ENCODE data around the gene PHKA2. TPM values are rescaled to one million over a fixed set of nuclear protein-coding genes. Genes with fewer than 3 reads are reported as not detected.
"Not testable (repeated sequence)": the region's sequence is repeated elsewhere in the genome, so short reads cannot be mapped to it uniquely, and the experiment has no call there.

PHKA2 gene, protein sequence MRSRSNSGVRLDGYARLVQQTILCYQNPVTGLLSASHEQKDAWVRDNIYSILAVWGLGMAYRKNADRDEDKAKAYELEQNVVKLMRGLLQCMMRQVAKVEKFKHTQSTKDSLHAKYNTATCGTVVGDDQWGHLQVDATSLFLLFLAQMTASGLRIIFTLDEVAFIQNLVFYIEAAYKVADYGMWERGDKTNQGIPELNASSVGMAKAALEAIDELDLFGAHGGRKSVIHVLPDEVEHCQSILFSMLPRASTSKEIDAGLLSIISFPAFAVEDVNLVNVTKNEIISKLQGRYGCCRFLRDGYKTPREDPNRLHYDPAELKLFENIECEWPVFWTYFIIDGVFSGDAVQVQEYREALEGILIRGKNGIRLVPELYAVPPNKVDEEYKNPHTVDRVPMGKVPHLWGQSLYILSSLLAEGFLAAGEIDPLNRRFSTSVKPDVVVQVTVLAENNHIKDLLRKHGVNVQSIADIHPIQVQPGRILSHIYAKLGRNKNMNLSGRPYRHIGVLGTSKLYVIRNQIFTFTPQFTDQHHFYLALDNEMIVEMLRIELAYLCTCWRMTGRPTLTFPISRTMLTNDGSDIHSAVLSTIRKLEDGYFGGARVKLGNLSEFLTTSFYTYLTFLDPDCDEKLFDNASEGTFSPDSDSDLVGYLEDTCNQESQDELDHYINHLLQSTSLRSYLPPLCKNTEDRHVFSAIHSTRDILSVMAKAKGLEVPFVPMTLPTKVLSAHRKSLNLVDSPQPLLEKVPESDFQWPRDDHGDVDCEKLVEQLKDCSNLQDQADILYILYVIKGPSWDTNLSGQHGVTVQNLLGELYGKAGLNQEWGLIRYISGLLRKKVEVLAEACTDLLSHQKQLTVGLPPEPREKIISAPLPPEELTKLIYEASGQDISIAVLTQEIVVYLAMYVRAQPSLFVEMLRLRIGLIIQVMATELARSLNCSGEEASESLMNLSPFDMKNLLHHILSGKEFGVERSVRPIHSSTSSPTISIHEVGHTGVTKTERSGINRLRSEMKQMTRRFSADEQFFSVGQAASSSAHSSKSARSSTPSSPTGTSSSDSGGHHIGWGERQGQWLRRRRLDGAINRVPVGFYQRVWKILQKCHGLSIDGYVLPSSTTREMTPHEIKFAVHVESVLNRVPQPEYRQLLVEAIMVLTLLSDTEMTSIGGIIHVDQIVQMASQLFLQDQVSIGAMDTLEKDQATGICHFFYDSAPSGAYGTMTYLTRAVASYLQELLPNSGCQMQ
- 11.7 and 16.7 TPM in 2 replicates for total RNA-seq (2014; rRNA removed; shearing (Covaris generic))

DNA sequence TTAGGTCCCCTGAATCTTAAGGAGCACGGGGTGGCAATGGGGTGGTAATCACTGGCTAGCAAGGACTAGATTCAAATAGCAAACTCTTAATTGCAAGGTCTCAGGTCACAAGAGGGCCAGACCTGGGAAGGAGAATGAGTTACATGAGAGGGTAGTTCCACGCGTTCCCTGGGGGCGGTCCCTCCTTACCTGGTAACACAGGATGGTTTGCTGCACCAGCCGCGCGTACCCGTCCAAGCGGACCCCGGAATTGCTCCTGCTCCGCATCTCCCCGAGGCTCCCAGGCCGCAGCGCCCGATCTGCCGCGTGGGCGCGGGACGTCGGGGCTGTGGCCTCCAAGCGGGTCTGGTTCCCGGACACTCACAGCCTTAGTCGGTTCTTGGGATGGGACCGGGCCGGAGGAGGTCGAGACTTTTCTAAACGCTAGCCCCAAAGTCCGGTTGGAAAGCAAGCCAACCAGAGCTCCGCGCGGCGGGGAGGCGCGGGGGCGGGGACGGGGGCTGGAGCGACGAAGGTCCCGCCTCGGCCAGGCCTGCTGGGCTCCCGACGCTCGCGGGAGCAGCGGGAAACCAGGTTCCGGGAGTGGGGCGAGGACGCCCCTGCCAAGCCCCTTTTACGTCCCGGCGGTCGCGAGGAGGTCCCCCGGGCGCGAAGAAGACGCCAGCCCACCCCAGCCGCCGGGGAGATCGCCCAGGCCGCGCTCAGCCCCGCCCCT lies at the start of gene PHKA2:
TSS of gene PHKA2 (minus strand) at position 449 of the 715 bp plus-strand sequence. CDS start at position 267, 182 bp downstream.
- DNase-seq = no peak
- H3K36me3 ChIP-seq (replicated peaks; ENCODE audit: control insufficient read depth, insufficient read depth, low read length) = no peaks in the 10 kb centered on the region
- no peaks in the 10 kb centered on the region for H3K27me3 ChIP-seq (ENCODE audit: control insufficient read depth, insufficient read depth, low read length)
- peak within 1 kb of the TSS; percentile 72 for H3K4me3 ChIP-seq (ENCODE audit: insufficient read depth, low read depth, low read length)

DNA sequence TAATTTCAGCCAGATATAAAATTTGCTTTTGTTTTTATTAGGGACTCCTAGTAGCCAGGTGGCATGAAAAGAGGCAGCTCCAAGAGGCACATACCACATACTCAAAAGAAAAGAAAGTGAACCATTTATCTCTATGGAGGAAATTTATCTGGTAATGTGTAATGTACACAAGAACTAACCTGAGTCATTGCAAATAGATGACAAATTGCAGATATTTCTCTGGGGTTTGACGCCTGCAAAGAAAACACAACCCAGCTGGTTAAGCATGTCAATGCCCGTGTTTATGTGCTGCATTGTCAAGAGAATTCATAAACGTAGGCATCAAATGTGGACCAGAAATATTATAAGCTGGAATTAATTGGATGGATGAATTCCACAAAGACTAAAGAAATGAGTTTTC lies 46.9 kb upstream of the PHKA2 start:
- no peak overlapping the region for H3K4me3 ChIP-seq (ENCODE audit: insufficient read depth, low read depth, low read length)
- H3K27me3 ChIP-seq (ENCODE audit: control insufficient read depth, insufficient read depth, low read length) = no peaks in the 10 kb centered on the region
- DNase-seq = no peak
- H3K36me3 ChIP-seq (replicated peaks; ENCODE audit: control insufficient read depth, insufficient read depth, low read length) = no peaks in the 10 kb centered on the region

DNA sequence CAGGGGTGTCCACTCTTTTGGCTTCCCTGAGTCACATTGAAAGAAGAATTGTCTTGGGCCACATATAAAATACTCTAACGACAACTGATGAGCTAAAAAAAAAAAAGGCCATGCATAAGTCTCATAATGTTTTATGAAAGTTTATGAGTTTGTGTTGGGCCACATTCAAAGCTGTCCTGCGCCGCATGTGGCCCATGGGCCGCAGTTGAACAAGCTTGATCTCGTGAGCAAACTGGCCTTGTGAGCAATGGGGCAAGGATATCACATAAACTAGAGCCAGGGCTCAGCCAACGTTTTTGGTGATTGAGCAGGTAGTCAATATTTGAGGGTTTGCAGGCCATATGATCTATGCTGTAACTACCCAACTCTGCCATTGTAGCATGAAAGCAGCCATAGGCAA lies 44.6 kb upstream of the PHKA2 start:
- Histone ChIP-seq H3K27me3 (ENCODE audit: control insufficient read depth, insufficient read depth, low read length) (no peaks in the 10 kb centered on the region), H3K36me3 (replicated peaks; ENCODE audit: control insufficient read depth, insufficient read depth, low read length) (no peaks in the 10 kb centered on the region), H3K4me3 (ENCODE audit: insufficient read depth, low read depth, low read length) (no peak overlapping the region)
- no peak for DNase-seq

DNA sequence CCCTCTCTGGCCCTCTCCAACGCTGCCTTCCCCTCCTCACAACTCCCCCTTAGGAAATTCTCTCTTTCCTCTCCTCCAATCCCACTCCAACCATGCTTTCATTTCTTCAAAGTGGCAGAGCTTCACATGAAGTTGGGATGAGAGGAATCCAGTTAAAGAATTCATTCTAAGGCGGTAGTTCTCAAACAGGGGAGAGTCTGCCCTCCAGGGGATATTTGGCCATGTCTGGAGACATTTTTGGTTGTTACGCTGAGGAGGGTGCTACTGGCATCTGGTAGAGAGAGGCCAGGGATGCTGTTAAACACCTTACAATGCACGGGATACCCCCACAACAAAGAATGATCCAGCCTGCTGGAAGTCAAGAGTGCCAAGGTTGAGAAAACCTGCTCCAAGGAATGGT lies 40.5 kb upstream of the PHKA2 start:
- Histone ChIP-seq H3K27me3 (ENCODE audit: control insufficient read depth, insufficient read depth, low read length) (no peaks in the 10 kb centered on the region), H3K4me3 (ENCODE audit: insufficient read depth, low read depth, low read length) (no peak overlapping the region), H3K36me3 (replicated peaks; ENCODE audit: control insufficient read depth, insufficient read depth, low read length) (no peaks in the 10 kb centered on the region)
- no peak for DNase-seq

DNA sequence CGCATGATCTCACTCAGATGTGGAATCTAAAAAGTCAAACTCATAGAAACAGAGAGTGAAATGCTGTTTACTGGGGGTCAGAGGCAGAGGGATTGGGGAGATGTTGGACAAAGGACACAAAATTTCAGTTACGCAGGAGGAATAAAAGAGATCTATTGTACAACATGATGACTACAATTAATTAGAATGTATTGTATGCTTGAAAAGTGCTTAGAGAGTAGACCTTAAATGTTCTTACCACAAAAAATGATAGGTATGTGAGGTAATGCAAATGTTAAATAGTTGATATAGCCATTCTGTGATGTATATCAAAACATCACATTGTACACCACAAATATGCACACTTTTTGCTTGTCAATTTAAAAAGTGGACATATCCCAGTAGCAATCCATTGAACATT lies 36.1 kb upstream of the PHKA2 start:
- DNase-seq = no peak
- H3K27me3 ChIP-seq (ENCODE audit: control insufficient read depth, insufficient read depth, low read length) = no peaks in the 10 kb centered on the region
- H3K36me3 ChIP-seq (replicated peaks; ENCODE audit: control insufficient read depth, insufficient read depth, low read length) = no peaks in the 10 kb centered on the region
- no peak overlapping the region for H3K4me3 ChIP-seq (ENCODE audit: insufficient read depth, low read depth, low read length)

DNA sequence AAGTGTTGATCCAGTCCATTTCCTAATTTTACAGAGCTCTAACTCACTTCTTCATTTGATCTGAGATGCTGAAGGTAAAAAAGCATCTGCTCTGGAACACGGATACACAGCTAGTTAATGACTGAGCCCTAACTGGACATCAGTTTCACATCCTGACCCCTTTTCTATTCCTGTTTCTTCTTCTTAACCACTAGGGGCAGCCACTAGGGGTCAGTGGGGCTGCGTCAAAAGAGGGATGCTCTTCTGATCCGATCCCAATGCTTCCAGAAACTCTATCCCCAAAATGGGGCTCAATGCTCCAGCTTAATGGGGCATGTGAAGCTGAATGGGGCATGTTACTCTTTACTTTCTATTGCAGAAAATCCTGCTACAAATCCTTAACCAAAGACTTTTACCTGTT lies 33.4 kb upstream of the PHKA2 start:
- H3K4me3 ChIP-seq (ENCODE audit: insufficient read depth, low read depth, low read length) = no peak overlapping the region
- no peaks in the 10 kb centered on the region for H3K27me3 ChIP-seq (ENCODE audit: control insufficient read depth, insufficient read depth, low read length)
- peak; percentile 80 for DNase-seq
- H3K36me3 ChIP-seq (replicated peaks; ENCODE audit: control insufficient read depth, insufficient read depth, low read length) = no peaks in the 10 kb centered on the region

DNA sequence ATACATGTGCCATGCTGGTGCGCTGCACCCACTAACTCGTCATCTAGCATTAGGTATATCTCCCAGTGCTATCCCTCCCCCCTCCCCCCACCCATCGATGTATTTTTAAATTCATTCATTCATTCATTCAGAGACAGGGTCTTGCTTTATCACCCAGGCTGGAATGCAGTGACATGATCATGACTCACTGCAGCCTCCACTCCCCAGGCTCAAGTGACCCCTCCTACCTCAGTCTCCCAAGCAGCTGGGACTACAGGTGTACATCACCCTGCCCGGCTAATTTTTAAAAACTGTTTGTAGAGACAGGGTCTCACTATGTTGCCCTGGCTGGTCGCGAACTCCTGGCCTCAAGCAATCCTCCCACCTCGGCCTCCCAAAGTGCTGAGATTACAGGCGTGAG lies 32.7 kb upstream of the PHKA2 start:
- H3K4me3 ChIP-seq (ENCODE audit: insufficient read depth, low read depth, low read length); H3K36me3 ChIP-seq (replicated peaks; ENCODE audit: control insufficient read depth, insufficient read depth, low read length); DNase-seq; H3K27me3 ChIP-seq (ENCODE audit: control insufficient read depth, insufficient read depth, low read length): not testable (repeated sequence)

DNA sequence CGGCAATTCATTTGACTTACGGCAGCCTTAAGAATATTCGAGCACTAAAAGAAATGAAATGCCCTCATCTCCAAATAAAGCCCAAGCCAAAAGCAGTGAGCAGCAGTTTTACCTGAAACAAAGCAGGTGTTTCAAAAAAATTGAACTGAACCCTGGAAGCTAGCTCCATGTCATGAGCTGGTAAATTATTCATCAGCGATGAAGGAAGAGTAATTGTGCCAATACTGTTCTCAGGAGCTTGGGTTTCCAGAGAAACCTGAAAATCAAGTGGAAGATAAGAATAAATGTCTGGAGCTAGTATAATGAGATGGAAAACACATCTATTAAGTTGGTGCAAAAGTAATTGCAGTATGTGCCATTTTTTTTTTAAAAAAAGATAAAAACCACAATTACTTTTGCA lies 24.0 kb upstream of the PHKA2 start:
- DNase-seq = no peak
- H3K27me3 ChIP-seq (ENCODE audit: control insufficient read depth, insufficient read depth, low read length) = no peaks in the 10 kb centered on the region
- no peak overlapping the region for H3K4me3 ChIP-seq (ENCODE audit: insufficient read depth, low read depth, low read length)
- peaks cover 1% of the 10 kb centered on the region; the same call in 1 of the 2 replicates for H3K36me3 ChIP-seq (replicated peaks; ENCODE audit: control insufficient read depth, insufficient read depth, low read length)

DNA sequence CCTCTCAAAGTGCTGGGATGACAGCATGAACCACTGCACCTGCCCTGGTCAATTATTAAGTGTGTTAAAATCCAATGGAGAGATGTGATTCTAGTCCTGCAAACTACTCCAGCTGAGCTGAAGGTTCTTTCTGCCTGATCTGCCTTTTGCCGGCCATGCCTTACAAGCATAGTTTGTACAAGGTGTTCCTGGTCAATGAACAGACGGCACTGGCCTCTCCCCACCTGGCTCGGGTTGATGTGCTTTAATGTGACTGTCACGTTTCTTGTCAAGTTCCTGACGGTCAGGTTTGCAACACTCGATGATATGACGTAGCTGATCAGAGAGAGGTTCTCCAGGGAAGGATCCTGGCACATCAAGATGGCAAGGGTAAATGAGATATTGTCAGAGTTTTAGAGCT lies 23.1 kb upstream of the PHKA2 start:
- Histone ChIP-seq H3K4me3 (ENCODE audit: insufficient read depth, low read depth, low read length) (no peak overlapping the region), H3K27me3 (ENCODE audit: control insufficient read depth, insufficient read depth, low read length) (no peaks in the 10 kb centered on the region), H3K36me3 (replicated peaks; ENCODE audit: control insufficient read depth, insufficient read depth, low read length) (peaks cover 1% of the 10 kb centered on the region; the same call in 1 of the 2 replicates)
- no peak for DNase-seq

DNA sequence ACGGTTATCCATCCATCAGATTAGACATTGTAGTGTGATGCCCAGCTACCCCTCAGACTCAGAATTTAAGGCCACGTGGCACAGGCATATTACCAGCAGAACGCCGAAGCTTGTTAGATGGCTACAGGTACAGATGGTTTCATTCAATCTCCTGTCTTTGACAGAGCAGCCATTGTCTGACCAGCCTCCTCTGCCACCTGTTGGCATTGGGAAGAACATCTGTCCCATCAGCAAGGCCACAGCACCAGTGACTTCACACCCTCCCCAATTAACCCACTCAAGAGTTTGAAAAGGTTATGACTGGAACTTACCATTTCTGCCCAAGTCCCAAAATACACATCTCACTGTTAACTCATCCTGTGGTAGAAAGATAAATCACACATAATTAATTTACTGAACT lies 22.0 kb upstream of the PHKA2 start:
- Histone ChIP-seq H3K27me3 (ENCODE audit: control insufficient read depth, insufficient read depth, low read length) (no peaks in the 10 kb centered on the region), H3K36me3 (replicated peaks; ENCODE audit: control insufficient read depth, insufficient read depth, low read length) (peaks cover 1% of the 10 kb centered on the region; the same call in 1 of the 2 replicates), H3K4me3 (ENCODE audit: insufficient read depth, low read depth, low read length) (no peak overlapping the region)
- peak; percentile 16 for DNase-seq

DNA sequence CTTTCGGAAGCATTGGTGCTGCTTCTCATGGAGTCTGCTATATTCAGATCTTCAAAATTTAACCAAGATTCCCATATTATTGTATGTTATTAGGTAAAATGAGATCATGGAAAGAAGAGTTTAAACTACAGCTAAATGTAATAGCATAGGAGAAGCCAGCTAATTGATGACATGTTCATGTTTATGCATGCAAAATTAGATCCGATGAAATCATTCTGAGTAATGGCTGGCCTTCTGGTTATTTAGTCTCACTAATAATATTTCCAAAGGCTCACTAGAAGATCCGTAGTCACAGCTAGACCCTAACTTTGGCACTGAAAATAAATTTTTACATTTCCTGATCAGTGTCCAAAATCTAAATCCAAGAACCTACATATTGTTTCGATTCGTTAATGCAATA lies 19.8 kb upstream of the PHKA2 start:
- DNase-seq = no peak
- Histone ChIP-seq H3K27me3 (ENCODE audit: control insufficient read depth, insufficient read depth, low read length) (no peaks in the 10 kb centered on the region), H3K36me3 (replicated peaks; ENCODE audit: control insufficient read depth, insufficient read depth, low read length) (peaks cover 1% of the 10 kb centered on the region; the same call in 1 of the 2 replicates), H3K4me3 (ENCODE audit: insufficient read depth, low read depth, low read length) (no peak overlapping the region)

DNA sequence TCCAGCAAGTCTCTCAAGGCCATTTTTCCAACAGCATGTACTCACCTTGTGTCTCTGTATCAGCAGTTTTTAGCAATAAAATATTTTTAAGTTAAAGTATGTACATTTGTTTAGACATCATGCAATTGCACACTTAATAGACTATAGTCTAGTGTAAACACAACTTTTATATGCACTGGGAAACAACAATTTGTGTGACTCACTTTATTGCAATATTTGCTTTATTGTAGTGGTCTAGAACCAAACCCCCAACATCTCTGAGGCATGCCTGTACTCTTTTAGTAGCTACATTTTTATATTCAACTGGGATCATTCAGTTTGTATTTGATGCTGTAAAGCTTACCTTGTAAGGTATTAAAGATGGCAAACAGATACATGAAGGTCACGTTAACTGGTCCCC lies 14.7 kb upstream of the PHKA2 start:
- DNase-seq = no peak
- H3K27me3 ChIP-seq (ENCODE audit: control insufficient read depth, insufficient read depth, low read length) = no peaks in the 10 kb centered on the region

DNA sequence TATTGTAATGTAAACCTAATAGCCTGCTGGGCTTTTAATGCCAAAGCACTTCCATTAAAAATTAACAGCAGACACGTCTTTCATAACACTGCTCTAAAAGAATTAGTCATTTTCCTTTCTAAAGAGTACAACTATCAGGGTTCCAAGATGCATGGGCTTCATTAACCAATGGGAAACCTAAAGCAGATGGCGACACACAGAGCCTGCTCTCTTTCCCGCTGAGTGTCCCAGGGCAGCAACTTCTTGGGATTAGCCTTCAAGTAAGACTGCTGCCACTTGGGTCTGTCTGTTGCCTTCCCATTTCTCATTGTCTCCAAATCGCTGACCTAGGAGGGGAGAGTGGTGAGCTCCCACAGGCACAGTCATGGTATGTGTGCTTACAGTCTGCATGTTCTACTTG lies 14.0 kb upstream of the PHKA2 start:
- Histone ChIP-seq H3K36me3 (replicated peaks; ENCODE audit: control insufficient read depth, insufficient read depth, low read length) (no peaks in the 10 kb centered on the region), H3K4me3 (ENCODE audit: insufficient read depth, low read depth, low read length) (no peak overlapping the region), H3K27me3 (ENCODE audit: control insufficient read depth, insufficient read depth, low read length) (no peaks in the 10 kb centered on the region)
- peak; percentile 73 for DNase-seq

More for the DNA sequence above, 14.7 kb upstream of the PHKA2 start:
- H3K4me3 ChIP-seq (ENCODE audit: insufficient read depth, low read depth, low read length) = no peak overlapping the region
- H3K36me3 ChIP-seq (replicated peaks; ENCODE audit: control insufficient read depth, insufficient read depth, low read length) = no peaks in the 10 kb centered on the region

DNA sequence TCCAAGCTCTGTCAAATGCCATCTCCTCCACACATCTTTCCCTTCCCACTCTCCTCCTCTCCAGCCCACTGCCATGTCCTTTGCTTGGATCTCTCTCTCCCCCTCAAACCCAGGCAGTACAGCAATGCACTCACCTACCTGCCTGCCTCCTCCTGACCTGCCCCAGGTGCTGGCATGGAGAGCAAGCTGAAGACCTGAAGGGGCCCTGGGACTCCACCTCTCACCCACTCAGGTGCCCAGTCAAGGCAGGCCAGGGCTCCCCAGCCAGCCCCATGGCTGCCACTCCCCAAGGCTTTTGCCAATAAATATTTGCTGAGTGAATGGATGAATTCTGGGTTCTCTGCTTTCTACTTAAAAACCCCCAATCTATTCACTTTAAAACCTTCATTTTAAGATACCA lies 12.6 kb upstream of the PHKA2 start:
- Histone ChIP-seq H3K4me3 (ENCODE audit: insufficient read depth, low read depth, low read length) (no peak overlapping the region), H3K36me3 (replicated peaks; ENCODE audit: control insufficient read depth, insufficient read depth, low read length) (no peaks in the 10 kb centered on the region), H3K27me3 (ENCODE audit: control insufficient read depth, insufficient read depth, low read length) (no peaks in the 10 kb centered on the region)
- peak; percentile 21 for DNase-seq

All from H7 (cell line).